HG03460 (cell line): ENCODE data around the gene GKN2.
"Not testable (repeated sequence)": the region's sequence is repeated elsewhere in the genome, so short reads cannot be mapped to it uniquely, and the experiment has no call there.

Source experiments
- ATAC-seq: cut with Tn5 transposase; IDR thresholded peaks from one replicate; pipeline ENCODE4 v1.9.1; 2021; ENCODE audit not compliant: unreplicated experiment

Gene GKN2

DNA sequence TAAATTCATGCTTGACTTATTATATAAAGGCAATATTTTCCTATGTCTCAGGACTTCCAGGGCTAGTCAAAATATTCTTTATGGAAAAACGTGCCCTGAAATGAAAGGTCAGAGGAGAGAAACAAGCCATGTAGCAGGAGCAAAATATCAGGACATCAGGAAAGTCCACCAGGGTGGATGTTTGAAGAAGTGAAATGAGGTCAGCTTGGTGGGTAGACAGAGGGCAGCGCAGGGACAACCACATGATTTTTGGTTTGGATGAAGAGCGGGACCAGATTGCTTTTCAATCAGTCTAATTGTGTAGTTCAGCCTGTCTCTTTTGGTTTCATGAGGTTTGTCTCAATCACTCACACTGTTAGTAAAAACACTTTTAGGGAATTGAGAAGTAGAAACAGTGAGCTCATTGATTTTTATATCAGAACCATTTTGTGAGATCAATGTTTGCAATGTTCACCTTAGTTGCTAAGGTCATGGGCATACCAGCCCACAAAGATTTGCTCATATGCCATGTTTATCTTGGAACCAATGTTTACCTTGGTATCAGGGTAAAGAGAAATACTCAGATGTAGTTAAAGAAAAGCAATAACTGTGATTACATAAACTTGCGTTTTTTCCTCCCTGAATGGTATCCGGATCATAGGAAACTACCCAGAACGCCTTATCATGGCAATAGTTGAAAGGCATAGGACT lies 32.1 kb downstream of the GKN2 start:
- no peak for ATAC-seq

DNA sequence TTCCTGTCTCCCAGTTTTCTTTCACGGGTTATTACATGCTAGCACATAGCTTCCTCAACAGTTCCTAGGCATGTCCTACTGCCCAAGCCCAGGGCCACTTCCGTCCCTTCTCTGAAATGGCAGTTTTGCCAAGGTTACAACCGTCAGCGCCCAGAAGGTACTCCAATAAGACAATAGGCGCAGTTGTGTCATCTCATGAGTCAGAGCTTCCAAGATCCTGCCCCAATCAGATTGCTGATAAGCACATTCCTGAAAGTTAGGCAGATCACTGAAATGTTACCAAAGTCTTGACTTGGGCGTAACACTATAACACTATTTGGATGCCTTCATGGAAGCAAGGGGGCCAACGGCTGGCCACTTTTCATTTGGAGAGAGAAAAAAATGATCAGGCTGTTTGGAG lies 34.2 kb downstream of the GKN2 start:
- no peak for ATAC-seq

DNA sequence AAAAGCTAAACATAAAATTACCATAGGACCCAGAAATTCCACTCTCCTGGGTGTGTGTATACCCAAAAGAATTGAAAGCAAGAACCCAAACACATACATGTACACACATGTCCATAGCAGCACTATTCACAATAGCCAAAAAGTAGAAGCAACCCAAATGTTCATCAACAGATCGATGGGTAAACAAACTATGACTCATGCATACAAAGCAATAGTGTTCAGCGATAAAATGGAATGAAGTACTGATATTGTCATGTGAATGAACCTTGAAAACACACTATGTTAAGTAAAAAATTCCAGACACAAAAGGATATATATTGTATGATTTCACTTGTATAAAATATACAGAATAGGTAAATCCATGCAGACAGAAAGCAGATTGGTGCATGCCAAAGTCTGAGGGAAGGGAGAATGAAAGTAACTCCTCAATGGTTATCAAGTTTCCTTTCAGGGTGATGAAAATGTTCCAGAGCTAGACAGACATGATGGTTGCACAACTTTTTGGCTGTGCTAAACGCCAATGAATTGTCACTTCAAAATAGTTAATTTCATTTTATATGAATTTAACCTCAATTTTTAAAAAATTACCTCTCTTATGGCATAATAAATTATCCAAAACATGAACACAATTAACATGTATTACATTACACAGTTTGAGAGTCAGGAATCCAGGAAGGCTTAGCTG lies 35.5 kb downstream of the GKN2 start:
- no peak for ATAC-seq

DNA sequence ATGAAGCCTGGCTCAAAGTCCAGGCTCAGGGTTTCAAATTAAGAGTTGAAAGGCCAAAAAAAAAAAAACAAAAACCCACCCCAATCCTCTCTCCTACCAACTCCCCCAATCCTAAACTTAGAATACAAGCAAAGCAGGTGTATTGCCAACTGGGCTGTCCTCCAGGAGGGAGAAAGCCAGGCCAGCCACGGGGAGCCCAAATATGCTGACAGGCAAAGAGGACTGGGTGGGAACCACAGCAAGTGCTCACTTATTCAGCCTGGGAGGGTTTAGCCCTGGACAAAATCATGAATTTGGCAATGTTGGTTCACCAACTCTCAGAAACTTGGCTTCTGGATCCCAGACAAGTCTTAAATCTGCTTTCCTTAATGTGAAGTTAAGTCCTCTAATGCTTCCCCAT lies 36.5 kb downstream of the GKN2 start:
- ATAC-seq = no peak

DNA sequence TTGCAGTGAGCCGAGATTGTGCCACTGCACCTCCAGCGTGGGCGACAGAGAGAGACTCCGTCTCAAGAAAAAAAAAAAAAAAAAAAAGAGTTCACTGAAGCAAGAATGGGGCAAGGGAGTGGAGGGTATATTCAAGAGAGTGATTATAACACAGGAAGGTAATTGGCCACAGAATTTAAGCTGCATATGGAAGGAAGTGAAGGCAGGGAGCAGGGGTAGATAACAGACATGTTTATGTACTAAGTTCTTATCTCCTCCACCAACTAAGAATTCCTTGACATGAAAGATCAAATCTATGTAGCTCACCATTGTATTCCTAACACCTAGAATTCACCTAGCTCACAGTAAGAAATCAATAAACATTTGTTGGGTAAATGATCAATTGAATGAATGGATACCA lies 37.3 kb downstream of the GKN2 start:
- no peak for ATAC-seq

DNA sequence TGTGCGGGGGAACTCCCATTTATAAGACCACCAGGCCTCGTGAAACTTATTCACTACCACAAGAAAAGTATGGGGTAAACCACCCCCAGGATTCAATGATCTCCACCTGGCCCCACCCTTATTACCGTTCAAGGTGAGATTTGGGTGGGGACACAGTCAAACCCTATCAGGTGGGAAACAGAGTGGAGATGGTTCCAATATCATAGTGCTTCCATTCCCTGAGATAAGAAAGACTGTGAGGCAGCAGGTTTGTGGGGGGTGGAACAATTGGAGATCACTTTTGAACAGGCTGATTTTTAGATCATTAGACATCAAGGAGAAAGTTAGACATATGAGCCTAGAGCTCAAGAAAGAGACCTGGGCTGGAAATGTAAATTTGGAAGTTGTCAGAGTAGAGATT lies 39.3 kb downstream of the GKN2 start:
- ATAC-seq = no peak

DNA sequence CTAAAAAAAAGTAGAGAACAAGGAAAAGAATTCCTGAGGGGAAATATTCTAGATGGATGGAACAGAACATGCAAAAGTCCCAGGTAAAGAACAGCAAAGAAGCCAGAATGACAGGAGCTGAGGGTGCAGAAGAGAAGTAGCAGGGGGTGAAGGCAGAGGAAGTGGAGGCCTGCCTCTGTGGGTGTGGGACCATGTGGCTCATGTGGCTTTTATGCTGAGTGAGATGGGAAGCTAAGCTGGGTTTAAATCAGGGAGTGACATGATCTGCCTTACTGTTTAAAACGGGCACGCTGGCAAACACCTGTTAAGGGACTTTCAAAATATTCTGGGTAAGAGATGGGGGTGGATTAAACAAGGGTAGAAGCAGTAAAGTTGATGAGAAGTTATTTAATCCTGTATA lies 40.0 kb downstream of the GKN2 start:
- ATAC-seq = no peak

DNA sequence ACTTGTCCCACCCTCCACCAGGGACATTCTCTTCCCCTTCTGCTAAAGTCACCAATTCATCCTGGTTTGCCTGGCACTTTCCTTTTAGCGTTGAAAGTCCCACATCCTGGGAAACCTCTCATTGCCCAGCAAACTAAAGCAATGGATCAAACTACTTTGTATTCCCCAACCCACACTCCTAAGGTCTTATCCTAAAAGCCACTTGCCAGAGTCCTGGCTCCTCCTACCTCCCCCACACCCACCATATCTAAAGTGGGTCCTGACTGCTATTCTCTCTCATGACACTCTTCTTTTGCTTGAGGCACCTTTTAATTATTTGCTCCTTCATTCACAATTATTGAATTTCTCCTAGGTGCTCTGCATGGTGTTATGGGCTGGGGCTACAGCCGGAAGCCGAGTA lies 40.6 kb downstream of the GKN2 start:
- ATAC-seq = no peak

DNA sequence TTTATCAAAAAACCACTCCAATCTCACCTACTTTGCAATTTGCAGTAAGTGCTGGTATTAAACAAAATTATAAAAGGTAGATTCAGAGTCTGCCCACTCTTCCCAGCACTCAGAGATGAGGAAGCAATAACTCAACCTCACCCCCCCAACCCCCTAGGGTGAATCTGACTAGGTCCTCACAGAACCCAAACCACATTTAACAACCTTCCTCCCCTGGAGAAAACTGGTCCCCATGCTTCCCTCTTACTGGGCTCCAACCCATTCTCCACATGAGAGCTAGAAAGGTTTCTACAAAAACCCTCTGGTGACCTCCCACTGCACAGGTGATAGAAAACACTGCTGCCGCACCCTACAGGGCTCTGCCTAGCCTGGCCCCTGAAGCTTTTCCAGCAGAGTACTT lies 41.0 kb downstream of the GKN2 start:
- ATAC-seq = no peak

DNA sequence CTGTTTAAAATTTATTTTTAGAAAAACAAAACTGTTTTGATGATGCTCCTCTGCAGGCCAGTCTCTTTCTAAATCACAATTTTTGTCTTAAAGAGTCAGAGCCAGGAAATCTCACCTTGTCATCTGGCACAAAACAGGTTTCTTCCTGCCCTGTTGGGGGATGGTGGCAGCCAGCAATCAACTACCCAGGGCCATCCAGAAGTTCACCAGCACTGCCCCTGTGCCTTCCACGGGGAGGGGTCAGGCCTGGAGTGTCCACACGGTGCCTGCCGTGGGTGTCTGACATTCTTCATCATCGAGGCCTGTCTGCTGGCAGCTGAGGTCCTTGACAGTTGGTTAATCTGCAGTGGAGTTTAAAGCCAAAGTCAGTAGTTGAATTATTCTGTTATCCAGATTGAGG lies 41.4 kb downstream of the GKN2 start:
- ATAC-seq = no peak

DNA sequence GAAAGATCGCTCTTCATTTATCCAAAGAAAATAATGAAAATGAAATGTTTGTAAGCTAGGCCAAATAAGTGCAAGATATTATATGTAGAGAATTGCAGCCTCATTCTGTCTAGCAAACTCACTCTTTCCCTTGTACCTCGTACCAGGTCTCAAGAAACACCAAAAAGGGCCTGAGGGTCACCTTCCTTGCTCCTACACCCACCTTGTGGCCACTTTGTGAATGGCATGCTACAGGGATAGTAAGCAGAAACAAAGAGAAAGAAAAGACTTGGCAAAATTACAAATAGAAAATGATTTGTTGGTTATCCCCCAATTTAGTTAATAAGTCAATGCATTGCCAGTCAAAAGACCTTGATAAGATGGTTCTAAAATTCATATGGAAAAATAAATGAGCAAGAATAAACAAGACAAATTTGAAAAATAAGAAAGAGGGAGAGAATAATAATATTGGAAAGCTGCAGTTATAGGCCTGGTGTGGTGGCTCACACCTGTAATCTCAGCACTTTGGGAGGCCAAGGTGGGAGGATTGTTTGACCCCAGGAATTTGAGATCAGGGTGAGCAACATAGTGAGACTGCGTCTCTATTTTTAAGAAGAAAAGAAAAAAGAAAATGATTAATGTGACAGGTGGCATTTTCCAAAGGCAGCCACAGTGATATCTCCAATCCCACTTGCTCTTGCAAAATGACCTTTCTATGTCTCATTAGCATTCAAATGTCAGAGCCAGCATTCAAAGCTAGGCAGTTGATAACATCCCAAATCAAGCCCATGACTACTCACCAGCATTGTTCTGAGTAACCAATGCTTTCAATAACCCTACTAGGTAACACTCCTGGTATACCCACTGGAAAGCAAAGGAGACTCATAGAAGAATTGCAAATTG lies 42.7 kb downstream of the GKN2 start:
- ATAC-seq = peak; percentile 35

DNA sequence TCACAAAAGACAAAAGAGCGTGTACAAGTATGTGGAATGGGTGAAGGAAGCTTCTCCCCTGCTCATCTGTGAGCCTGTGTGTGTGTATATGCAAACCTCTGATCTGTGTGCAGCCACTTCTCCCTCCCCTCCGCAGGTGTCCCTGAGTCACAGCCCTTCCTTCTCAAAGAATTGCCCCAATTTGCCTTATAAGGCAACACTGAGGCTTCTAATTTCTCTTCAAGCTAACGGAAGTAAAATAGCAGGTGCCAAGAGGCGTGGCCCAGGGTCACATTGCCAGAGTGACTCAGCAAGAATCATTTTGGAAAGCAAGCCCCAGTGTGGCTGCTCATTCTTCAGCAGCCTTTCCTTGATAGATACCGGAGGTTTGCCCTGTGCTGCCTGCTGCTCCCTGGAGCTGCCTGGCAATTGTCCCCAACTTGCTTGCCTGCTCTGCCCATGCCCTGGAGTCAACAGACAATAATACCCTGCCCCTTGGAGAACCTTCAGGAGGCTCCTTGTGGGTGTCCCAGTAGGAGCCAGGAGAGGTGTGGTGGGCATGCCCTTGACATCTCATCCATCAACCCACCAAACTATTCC lies 44.2 kb downstream of the GKN2 start:
- peak; percentile 96 for ATAC-seq

DNA sequence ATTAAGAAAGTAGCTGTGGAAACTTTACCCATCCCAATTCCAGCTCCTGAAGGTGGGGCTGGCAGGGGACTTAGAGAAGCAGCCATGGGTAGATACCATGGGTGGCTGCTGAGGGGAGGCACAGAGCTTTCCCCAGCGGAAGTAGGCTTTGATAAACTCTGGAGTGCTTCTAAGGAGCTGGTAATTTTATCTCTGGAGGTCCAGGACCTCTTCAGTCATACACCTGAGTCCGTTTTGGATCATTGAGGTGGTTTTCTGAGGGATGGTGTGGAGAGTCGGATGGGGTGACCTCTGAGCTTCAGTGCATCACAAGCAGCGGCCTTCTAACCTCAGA lies 44.8 kb downstream of the GKN2 start:
- ATAC-seq = peak; percentile 22

DNA sequence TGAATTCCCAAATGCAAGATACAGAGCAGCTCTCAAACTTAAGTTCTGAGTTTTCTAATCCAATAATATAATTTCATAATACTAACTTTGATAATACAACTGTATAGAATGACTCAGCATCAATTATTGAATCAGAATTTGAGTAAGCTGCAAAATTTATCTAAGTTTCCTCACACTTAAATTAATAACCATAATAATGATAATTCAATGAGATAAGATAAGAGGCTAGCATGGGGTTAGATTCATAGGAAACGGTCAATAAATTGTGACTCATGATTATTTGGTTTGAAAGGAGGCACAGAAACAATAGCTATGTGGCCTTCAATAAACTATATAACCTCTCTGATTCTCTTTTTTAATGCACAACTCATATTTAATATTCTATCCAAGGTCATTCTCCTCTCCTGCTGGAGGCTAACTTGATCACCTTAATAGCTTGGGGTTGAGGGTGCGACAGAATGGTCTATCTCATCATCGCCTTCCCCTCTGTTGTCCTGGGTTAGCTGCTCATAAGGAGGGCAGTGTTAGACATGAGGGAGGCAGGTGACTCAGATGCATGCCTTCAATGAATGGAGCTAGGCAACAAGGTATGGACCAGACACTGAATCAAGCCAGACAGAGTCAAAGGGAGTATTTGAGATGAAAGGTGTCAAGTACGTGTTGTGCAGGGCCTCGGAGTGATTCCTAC lies 45.3 kb downstream of the GKN2 start:
- ATAC-seq = no peak

DNA sequence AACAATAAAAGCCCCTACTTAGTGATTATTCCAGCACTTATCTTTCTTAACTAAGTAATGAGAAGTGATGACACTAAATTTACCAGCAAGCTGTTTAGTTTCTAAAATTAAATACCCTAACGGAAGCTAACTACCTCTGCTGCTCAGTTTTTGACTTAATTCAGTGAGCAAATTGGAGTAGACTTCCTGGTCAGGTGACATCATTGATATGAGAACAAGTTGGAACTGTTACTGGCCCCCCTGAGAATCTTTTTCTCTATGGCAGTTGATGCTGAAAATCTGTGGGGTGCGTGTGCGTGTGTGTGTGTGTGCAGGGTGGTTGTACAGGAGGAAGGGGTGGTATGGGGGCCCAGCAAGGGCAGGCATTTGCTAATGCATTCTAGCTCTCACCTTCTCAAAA lies 46.0 kb downstream of the GKN2 start:
- ATAC-seq = no peak

DNA sequence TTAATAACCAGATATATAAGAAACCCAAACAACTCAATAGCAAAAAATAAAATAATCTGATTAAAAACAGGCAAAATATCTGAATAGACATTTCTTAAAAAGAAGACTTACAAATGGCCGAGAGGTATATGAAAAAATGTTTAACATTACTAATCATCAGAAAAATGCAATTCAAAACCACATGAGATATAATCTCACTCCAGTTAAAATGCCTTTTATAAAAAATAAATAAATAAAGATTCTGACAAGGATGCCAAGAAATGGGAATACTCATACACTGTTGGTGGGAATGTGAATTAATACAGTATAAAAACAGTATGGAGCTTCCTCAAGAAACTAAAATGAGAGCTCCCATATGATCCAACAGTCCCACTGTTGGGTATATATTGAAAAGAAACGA lies 47.6 kb downstream of the GKN2 start:
- no peak for ATAC-seq

DNA sequence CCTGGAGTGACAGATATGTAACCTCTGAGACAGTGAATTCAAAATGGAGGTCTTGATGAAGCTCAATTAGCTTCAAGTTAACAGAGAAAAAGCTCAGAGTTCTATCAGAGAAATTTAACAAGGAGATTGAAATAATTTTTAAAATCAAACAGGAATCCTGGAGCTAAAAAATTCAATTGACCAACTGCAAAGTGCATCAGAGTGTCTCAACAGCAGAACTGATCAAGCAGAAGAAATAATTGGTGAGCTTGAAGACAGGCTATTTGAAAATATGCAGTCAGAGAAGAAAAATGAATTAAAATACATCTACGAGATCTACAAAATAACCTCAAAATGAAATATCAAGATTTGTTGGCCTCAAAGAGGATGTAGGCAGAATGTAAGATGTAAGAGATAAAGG lies 51.1 kb downstream of the GKN2 start:
- no peak for ATAC-seq

DNA sequence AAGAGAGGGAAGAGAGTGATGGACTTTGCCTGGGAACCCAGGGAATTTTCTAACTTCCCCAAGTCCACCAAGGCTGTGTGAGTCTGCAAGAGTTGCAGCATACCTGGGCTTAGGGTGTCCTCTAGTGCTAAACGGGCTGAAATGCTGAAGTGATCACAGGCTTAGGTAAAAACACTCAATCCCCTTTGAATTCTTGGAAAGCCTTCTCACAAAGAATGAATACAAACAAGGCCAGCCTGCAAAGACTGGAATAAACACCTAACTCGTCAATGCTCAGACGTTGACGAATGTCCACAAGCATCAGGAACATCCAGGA lies 51.5 kb downstream of the GKN2 start:
- no peak for ATAC-seq

DNA sequence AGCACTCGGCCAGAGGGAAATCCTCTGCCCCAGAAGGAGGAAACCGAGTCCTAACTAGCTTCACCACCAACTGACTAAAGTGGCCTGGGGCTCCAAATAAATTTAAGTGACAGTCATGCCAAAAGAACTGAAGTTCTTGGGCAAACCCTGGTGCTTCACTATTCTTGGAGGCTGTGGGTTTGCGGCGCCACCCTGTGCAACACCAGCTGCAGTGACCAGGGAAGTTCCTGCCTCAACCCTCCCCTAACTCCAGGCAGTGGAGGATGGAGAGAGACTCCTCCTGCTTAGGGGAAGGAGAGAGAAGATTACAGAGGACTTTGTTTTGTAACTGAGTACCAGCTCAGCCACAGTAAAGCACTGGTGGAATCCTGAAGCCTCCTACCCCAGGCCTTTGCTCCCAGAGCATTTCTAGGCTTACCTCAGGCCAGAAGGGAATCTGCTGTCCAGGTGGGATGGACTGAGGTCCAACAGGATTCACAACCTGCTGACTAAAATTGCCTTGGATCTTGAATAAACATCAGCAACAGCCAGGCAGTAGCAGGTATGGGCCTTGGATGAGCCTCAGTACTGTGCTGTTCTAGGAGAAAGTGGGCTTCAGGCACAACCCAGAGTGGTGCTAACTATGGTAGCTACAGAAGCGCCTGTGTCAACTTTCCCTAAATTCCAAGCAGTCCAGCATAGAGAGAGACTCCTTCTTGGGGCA lies 52.0 kb downstream of the GKN2 start:
- no peak for ATAC-seq

DNA sequence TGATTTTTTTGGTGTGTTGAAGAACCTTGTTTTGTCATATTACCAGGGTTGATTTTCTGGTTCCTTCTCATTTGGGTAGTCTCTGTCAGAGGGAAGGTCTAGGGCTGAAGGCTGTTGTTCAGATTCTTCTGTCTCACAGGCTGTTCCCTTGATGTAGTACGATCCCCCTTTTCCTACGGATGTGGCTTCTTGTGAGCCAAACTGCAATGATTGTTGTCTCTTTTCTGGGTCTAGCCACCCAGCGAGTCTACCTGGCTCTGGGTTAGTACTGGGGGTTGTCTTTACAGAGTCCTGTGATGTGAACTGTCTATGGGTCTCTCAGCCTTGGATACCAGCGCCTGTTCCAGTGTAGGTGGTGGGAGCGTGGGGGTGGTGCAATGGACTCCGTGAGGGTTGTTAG lies 56.7 kb downstream of the GKN2 start:
- not testable (repeated sequence) for ATAC-seq
